HG02610 (cell line): ENCODE data around the gene ZFAND3.

Experiments used
- ATAC-seq: cut with Tn5 transposase; IDR thresholded peaks from one replicate; pipeline ENCODE4 v1.9.1; 2021; ENCODE audit warnings: mild to moderate bottlenecking, moderate library complexity; ENCODE audit not compliant: unreplicated experiment

Gene ZFAND3

GRCh38 chr6:38077488-38078030 lies 258.0 kb downstream of the ZFAND3 start:
- no peak for ATAC-seq

GRCh38 chr6:38078671-38079070 lies 259.1 kb downstream of the ZFAND3 start:
- no peak for ATAC-seq

- ATAC-seq, result no peak
These were observed 259.6 kb downstream of the ZFAND3 start for GRCh38 chr6:38079107-38079506.

GRCh38 chr6:38079537-38079936 lies 260.0 kb downstream of the ZFAND3 start:
- no peak for ATAC-seq

- no peak for ATAC-seq
These were observed 260.8 kb downstream of the ZFAND3 start for GRCh38 chr6:38080360-38080759.

- ATAC-seq, result no peak
These were observed 261.4 kb downstream of the ZFAND3 start for GRCh38 chr6:38080889-38081288.

GRCh38 chr6:38085031-38085430 lies 265.5 kb downstream of the ZFAND3 start:
- no peak for ATAC-seq

- ATAC-seq, result no peak
These were observed 266.8 kb downstream of the ZFAND3 start for GRCh38 chr6:38086346-38086745.

GRCh38 chr6:38088010-38088409 lies 268.5 kb downstream of the ZFAND3 start:
- no peak for ATAC-seq

- ATAC-seq, result no peak
These were observed 269.3 kb downstream of the ZFAND3 start for GRCh38 chr6:38088829-38089228.

GRCh38 chr6:38091613-38092012 lies 272.1 kb downstream of the ZFAND3 start:
- ATAC-seq, result no peak

GRCh38 chr6:38092465-38092864 lies 272.9 kb downstream of the ZFAND3 start:
- ATAC-seq, result no peak

GRCh38 chr6:38092964-38093363 lies 273.4 kb downstream of the ZFAND3 start:
- ATAC-seq, result no peak

GRCh38 chr6:38095054-38095453 lies 275.5 kb downstream of the ZFAND3 start:
- ATAC-seq, result no peak

GRCh38 chr6:38099221-38099620 lies 279.7 kb downstream of the ZFAND3 start:
- ATAC-seq, result peak; percentile 68

GRCh38 chr6:38100380-38100779 lies 280.9 kb downstream of the ZFAND3 start:
- peak; percentile 78 for ATAC-seq

GRCh38 chr6:38103921-38104320 lies 284.4 kb downstream of the ZFAND3 start:
- ATAC-seq, result no peak

GRCh38 chr6:38105066-38105465 lies 285.5 kb downstream of the ZFAND3 start:
- no peak for ATAC-seq

- no peak for ATAC-seq
These were observed 287.5 kb downstream of the ZFAND3 start for GRCh38 chr6:38107073-38107472.

- no peak for ATAC-seq
These were observed 291.0 kb downstream of the ZFAND3 start for GRCh38 chr6:38110481-38110971.

- ATAC-seq, result no peak
These were observed 292.7 kb downstream of the ZFAND3 start for GRCh38 chr6:38112181-38112580.

- ATAC-seq, result no peak
These were observed 294.5 kb downstream of the ZFAND3 start for GRCh38 chr6:38113825-38114576.
